A549 (cell line): Measurements from ENCODE around the gene CMKLR1. TPM values are rescaled to one million over a fixed set of nuclear protein-coding genes. Genes with fewer than 3 reads are reported as not detected.

ENCODE experiments used
- ATAC-seq, 2 experiments: fragments of 200-7000 bp in 1 of 2; fragments of >200 bp in 1 of 2; cut with Nextera tagmentation in 1 of 2; cut with Tn5 transposase in 1 of 2; 3 replicates each; pipeline versions ENCODE4 v1.8.0 to v1.9.1; 2018 to 2020; ENCODE audit warnings: mild to moderate bottlenecking in 1 of 2, moderate library complexity in 1 of 2
- CTCF ChIA-PET: fragments of 300-600 bp; sonication (Branson Sonifier 250); formaldehyde crosslinking; extraction: SDS; loops from one replicate; lab custom pipeline; 2021; ENCODE audit warnings: antibody characterized with exemption, inconsistent platforms; lab: Yijun Ruan, JAX
- POLR2A ChIA-PET: fragments of 350-600 bp; formaldehyde crosslinking; extraction: SDS; loops from one replicate; lab custom pipeline; 2021; ENCODE audit warnings: antibody characterized with exemption, inconsistent platforms; lab: Yijun Ruan, JAX
- DNase-seq, 2 experiments: peaks; one replicate each; pipeline versions ENCODE4 v3.0.0 to v3.0.0-alpha.2; 2011 to 2016; ENCODE audit warnings: low read depth in 1 of 2, low spot score in 1 of 2
- FAIRE-seq: peaks from 2 replicates; lab custom pipeline; 2011; peaks lifted over from hg19 to GRCh38; lab: Jason Lieb, UNC
- H3K27ac ChIP-seq, 2 experiments: fragments of >200 bp; sonication (Bioruptor Twin); formaldehyde crosslinking; 3 replicates each; pipeline ENCODE4 v1.5.1; 2016 to 2017
- H3K4me1 ChIP-seq: fragments of >200 bp; sonication (Bioruptor Twin); formaldehyde crosslinking; 3 replicates; pipeline ENCODE4 v1.6.1; 2016
- H3K4me2 ChIP-seq: fragments of >200 bp; sonication (Bioruptor Twin); formaldehyde crosslinking; 3 replicates; pipeline ENCODE4 v1.6.1; 2016
- H3K4me3 ChIP-seq: fragments of >200 bp; sonication (Bioruptor Twin); formaldehyde crosslinking; 3 replicates; pipeline ENCODE4 v1.5.1; 2016
- H3K9me3 ChIP-seq: fragments of >200 bp; sonication (Bioruptor Twin); formaldehyde crosslinking; 3 replicates; pipeline ENCODE4 v1.6.1; 2016
- CBX2 ChIP-seq: fragments of 200-600 bp; sonication (generic); IDR thresholded peaks from 2 replicates; pipeline ENCODE4 v1.6.1; 2016; ENCODE audit warnings: low read depth, mild to moderate bottlenecking, borderline replicate concordance
- CHD2 ChIP-seq: fragments of 150-350 bp; IDR thresholded peaks from 2 replicates; pipeline ENCODE4 v1.6.1; 2014; ENCODE audit warnings: low read length; ENCODE audit not compliant: partially characterized antibody
- CTCF ChIP-seq: fragments of >200 bp; sonication (Bioruptor Twin); formaldehyde crosslinking; IDR thresholded peaks from 3 replicates; pipeline ENCODE4 v1.5.1; 2016
- FOSB ChIP-seq: fragments of 250-450 bp; sonication (Bioruptor Pico); IDR thresholded peaks from 2 replicates; pipeline ENCODE4 v1.5.0; 2020; ENCODE audit warnings: mild to moderate bottlenecking, moderate library complexity
- FOSL2 ChIP-seq, 2 experiments: fragments of 450-650 bp in 1 of 2; fragments of >200 bp in 1 of 2; sonication (Bioruptor Twin) in 1 of 2; formaldehyde crosslinking; IDR thresholded peaks; 2 replicates each; pipeline versions ENCODE4 v1.5.0 to v1.6.1; 2016 to 2020; ENCODE audit warnings: mild to moderate bottlenecking in 1 of 2, moderate library complexity in 1 of 2
- GATA3 ChIP-seq: IDR thresholded peaks from 2 replicates; pipeline ENCODE4 v1.6.1; 2012; ENCODE audit warnings: borderline replicate concordance
- HDAC2 ChIP-seq: fragments of 200-600 bp; sonication (generic); IDR thresholded peaks from 2 replicates; pipeline ENCODE4 v1.6.1; 2016
- HEYL ChIP-seq: fragments of 250-450 bp; sonication (Bioruptor Pico); IDR thresholded peaks from 2 replicates; pipeline ENCODE4 v1.8.0; 2021; ENCODE audit warnings: mild to moderate bottlenecking, moderate library complexity
- HOXA7 ChIP-seq: fragments of 250-450 bp; sonication (Bioruptor Pico); IDR thresholded peaks from 2 replicates; pipeline ENCODE4 v1.5.0; 2020; ENCODE audit warnings: mild to moderate bottlenecking, moderate library complexity
- JUN ChIP-seq, 2 experiments: fragments of >200 bp; sonication (Bioruptor Twin); formaldehyde crosslinking; IDR thresholded peaks; 2 replicates in 1 of 2; 3 replicates in 1 of 2; pipeline ENCODE4 v1.6.1; 2016 to 2017
- JUNB ChIP-seq: fragments of >200 bp; sonication (Bioruptor Twin); formaldehyde crosslinking; IDR thresholded peaks from 2 replicates; pipeline ENCODE4 v1.6.1; 2016
- KDM1A ChIP-seq: fragments of 200-600 bp; sonication (generic); IDR thresholded peaks from 2 replicates; pipeline ENCODE4 v1.6.1; 2016; ENCODE audit warnings: low read depth, mild to moderate bottlenecking
- NFE2L2 ChIP-seq: fragments of 150-350 bp; conservative IDR thresholded peaks from 2 replicates; pipeline ENCODE4 v1.6.1; 2014; ENCODE audit warnings: low read length
- NR3C1 ChIP-seq: fragments of >200 bp; sonication (Bioruptor Twin); formaldehyde crosslinking; IDR thresholded peaks from 3 replicates; pipeline ENCODE4 v1.6.1; 2017
- PBX3 ChIP-seq: IDR thresholded peaks from 2 replicates; pipeline ENCODE4 v1.6.1; 2012
- POLR2A ChIP-seq: IDR thresholded peaks from 2 replicates; pipeline ENCODE4 v1.6.1; 2012; ENCODE audit warnings: mild to moderate bottlenecking, low read length
- RARB ChIP-seq: fragments of 250-450 bp; sonication (Bioruptor Pico); IDR thresholded peaks from 2 replicates; pipeline ENCODE4 v1.8.0; 2021; ENCODE audit warnings: mild to moderate bottlenecking, moderate library complexity
- RCOR1 ChIP-seq: fragments of 150-350 bp; IDR thresholded peaks from 2 replicates; pipeline ENCODE4 v1.6.1; 2014; ENCODE audit warnings: antibody characterized with exemption, low read length, low read depth
- RNF2 ChIP-seq: fragments of 200-600 bp; sonication (generic); IDR thresholded peaks from 2 replicates; pipeline ENCODE4 v1.6.1; 2016; ENCODE audit warnings: low read depth, mild to moderate bottlenecking, antibody characterized with exemption, moderate library complexity, borderline replicate concordance
- SMC3 ChIP-seq: fragments of >200 bp; sonication (Bioruptor Twin); formaldehyde crosslinking; IDR thresholded peaks from 3 replicates; pipeline ENCODE4 v1.6.1; 2018; ENCODE audit warnings: inconsistent platforms
- TP53 ChIP-seq: fragments of 250-450 bp; sonication (Bioruptor Pico); IDR thresholded peaks from 2 replicates; pipeline ENCODE4 v1.5.0; 2021; ENCODE audit warnings: mild to moderate bottlenecking, moderate library complexity
- ZFP36 ChIP-seq: fragments of 450-650 bp; IDR thresholded peaks from 2 replicates; pipeline ENCODE4 v1.6.1; 2014; ENCODE audit warnings: borderline replicate concordance; ENCODE audit not compliant: partially characterized antibody
- WGBS: methylation state at CpG from one replicate; pipeline ENCODE4 v1.1.6; 2017; ENCODE audit errors: missing lambda C conversion rate; 5-methylcytosine and 5-hydroxymethylcytosine counted together
- polyA plus RNA-seq, 4 experiments: library from polyadenylated mRNA; depleted of rRNA in 3 of 4; stranded (reverse); fragments of >200 nt; fragmentation: RNase III in 1 of 4; extraction: RNeasy Plus Mini Kit Qiagen cat#74134 plus additional on column Dnase treatment in 1 of 4; gene quantifications; 2 replicates in 3 of 4; 3 replicates in 1 of 4; pipeline ENCODE4 v1.2.3, GENCODE V29; 2011 to 2017

Gene CMKLR1
- polyA plus RNA-seq, 2 of the 4 experiments (the other 2 are of a cell fraction): not detected

- no peak for TF ChIP-seq CHD2
- no peak for TF ChIP-seq FOSB
- no peak for TF ChIP-seq HOXA7 (CRISPR knock-in tag)
- TF ChIP-seq NFE2L2: no peak
- TF ChIP-seq RARB (CRISPR knock-in tag): no peak
- no peak for TF ChIP-seq HDAC2
- TF ChIP-seq, all 56 proteins: peak for 0
Measured at GRCh38 chr12:108270035-108270848, 68.9 kb downstream of the CMKLR1 start (continued).

- no peak overlapping the region for H3K4me3 ChIP-seq
- ATAC-seq (no peak), DNase-seq (no peak), FAIRE-seq (no peak)
- TF ChIP-seq JUN (IDR thresholded peaks at IDR 0.05): no peak
- TF ChIP-seq JUNB: no peak
- no peak for TF ChIP-seq RCOR1
- TF ChIP-seq HDAC2: no peak
- no peak for TF ChIP-seq TP53
- no peak for TF ChIP-seq GATA3
- TF ChIP-seq HEYL (CRISPR knock-in tag): no peak
- no peak for TF ChIP-seq POLR2A
- no peak for TF ChIP-seq RNF2
- no peak for TF ChIP-seq FOSL2 (IDR thresholded peaks at IDR 0.05)
- no peak for TF ChIP-seq FOSL2 (CRISPR knock-in tag; IDR thresholded peaks at IDR 0.05)
- TF ChIP-seq NR3C1: no peak
- TF ChIP-seq CTCF: no peak
- no peak for TF ChIP-seq PBX3
- no peak for TF ChIP-seq ZFP36
- no peak for TF ChIP-seq KDM1A
- no peak for TF ChIP-seq SMC3
- no peak for TF ChIP-seq CBX2
- ChIA-PET CTCF (interaction anchor here (1.4 kb wide), 1 partner anchor 243 kb away, joined by 3 read pairs; no protein-coding TSS in a partner anchor), POLR2A (no interaction called here)
- no peak overlapping the region for H3K4me2 ChIP-seq
- WGBS: 2% methylated on average over 1 of the region's 1 CpG
- no peaks in the 10 kb centered on the region for H3K4me1 ChIP-seq
- no peak overlapping the region for H3K27ac ChIP-seq
- no peaks in the 10 kb centered on the region for H3K9me3 ChIP-seq
Measured at GRCh38 chr12:108269224-108269623, 69.9 kb downstream of the CMKLR1 start.

- TF ChIP-seq PBX3 (no peak), HEYL (CRISPR knock-in tag) (no peak), RCOR1 (no peak), NR3C1 (no peak), FOSB (no peak)
- Histone ChIP-seq H3K27ac (no peak overlapping the region), H3K4me2 (no peak overlapping the region), H3K4me3 (no peak overlapping the region), H3K9me3 (no peaks in the 10 kb centered on the region), H3K4me1 (no peaks in the 10 kb centered on the region)
- FAIRE-seq (no peak), DNase-seq (no peak), ATAC-seq (no peak)
- WGBS: 6% methylated on average over 1 of the region's 1 CpG
- ChIA-PET POLR2A (no interaction called here), CTCF (no interaction called here)
Measured at GRCh38 chr12:108268397-108268796, 70.7 kb downstream of the CMKLR1 start.
